IgD-negative memory B cell (primary cell): ENCODE measurements around the gene CCNJ. TPM values are rescaled to one million over a fixed set of nuclear protein-coding genes. Genes with fewer than 3 reads are reported as not detected.
"Not testable (repeated sequence)": the region's sequence is repeated elsewhere in the genome, so short reads cannot be mapped to it uniquely, and the experiment has no call there.

Experiments
- H3K27ac Mint-ChIP-seq, 3 donors: one replicate each; pipeline ENCODE4 v1.8.0; 2020 to 2022; ENCODE audit warnings: mild to moderate bottlenecking in 3 of 3, mixed read lengths in 3 of 3, moderate library complexity in 1 of 3
- H3K27me3 Mint-ChIP-seq: one replicate; pipeline ENCODE4 v1.8.0; 2021; ENCODE audit warnings: mixed read lengths
- H3K36me3 Mint-ChIP-seq: one replicate; pipeline ENCODE4 v1.8.0; 2020; ENCODE audit warnings: mild to moderate bottlenecking, mixed read lengths
- H3K4me1 Mint-ChIP-seq, 3 donors: one replicate each; pipeline ENCODE4 v1.8.0; 2020 to 2022; ENCODE audit warnings: mixed read lengths in 3 of 3, mild to moderate bottlenecking in 1 of 3
- H3K4me3 Mint-ChIP-seq, 4 donors: one replicate each; pipeline ENCODE4 v1.8.0; 2020 to 2022; ENCODE audit warnings: mild to moderate bottlenecking in 4 of 4, mixed read lengths in 4 of 4, moderate library complexity in 3 of 4
- H3K9me3 Mint-ChIP-seq, 3 donors: one replicate each; pipeline ENCODE4 v1.8.0; 2020 to 2021; ENCODE audit warnings: mixed read lengths in 3 of 3, mild to moderate bottlenecking in 1 of 3
- polyA plus RNA-seq: library from polyadenylated mRNA; unstranded; fragments of 300-500 nt; fragmentation: Illumina TruSeq; gene quantifications from one replicate; pipeline ENCODE4 v1.2.3, GENCODE V29; 2021

The CCNJ gene, protein sequence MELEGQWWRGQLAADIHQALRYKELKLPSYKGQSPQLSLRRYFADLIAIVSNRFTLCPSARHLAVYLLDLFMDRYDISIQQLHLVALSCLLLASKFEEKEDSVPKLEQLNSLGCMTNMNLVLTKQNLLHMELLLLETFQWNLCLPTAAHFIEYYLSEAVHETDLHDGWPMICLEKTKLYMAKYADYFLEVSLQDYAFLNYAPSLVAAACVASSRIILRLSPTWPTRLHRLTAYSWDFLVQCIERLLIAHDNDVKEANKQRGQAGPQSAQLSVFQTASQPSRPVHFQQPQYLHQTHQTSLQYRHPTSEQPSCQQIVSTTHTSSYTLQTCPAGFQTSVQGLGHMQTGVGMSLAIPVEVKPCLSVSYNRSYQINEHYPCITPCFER
- 1.1 TPM for polyA plus RNA-seq

DNA sequence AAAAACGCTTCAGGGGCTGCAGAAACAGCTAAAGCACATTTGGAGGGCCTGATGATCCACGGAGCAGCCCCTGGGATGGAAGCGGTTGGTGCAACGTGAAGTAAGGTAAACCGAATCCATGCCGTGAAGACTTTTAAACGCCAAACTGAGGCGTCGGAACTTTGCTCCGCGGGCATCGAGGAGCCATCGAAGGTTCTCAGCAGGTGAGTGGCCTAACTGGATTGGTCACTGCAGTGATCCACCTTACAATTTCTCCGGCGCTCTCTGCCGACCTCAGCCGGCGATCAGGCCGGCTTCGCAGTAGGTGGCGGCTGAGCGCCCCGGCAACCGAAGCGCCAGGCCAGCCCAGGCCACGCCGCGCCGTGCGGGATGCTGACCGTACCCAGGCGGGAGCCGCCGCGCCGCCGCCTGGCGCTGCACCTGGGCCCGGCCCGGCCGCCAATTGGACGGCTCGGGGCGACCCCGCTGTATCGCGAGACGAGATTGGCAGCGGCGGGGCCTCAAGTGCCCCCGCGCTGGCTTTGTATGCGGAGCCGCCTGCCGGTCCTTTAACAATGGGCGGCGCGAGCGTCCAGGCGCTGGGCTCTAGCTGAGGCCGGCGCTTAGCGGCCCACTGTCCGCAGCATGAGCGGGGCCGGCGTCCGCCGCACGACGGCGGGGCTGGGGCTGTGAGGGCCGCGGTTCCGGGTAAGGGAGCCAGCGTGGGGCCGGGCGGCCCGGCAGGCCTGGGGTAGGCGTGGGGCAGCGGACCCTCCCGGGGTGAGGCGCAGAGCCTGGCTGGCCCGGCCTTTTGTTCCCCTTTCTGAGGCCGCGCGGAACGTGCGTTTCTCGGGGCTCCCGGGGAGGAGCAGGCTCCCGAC is at the start of gene CCNJ:
CCNJ (plus strand) TSS at position 551 of the 860 bp plus-strand sequence. CDS start 811 bp downstream, outside the sequence.
- Mint-ChIP-seq H3K4me1 (peaks cover 16 to 32% (median 30%) of the 10 kb centered on the region in 3 donors), H3K9me3 (no peaks in the 10 kb centered on the region), H3K4me3 (peak within 1 kb of the TSS; percentile 90 to 98 (median 96)), H3K27ac (peak within 1 kb of the TSS; percentile 87 to 94 (median 92)), H3K36me3 (peaks cover 7% of the 10 kb centered on the region), H3K27me3 (no peaks in the 10 kb centered on the region)

DNA sequence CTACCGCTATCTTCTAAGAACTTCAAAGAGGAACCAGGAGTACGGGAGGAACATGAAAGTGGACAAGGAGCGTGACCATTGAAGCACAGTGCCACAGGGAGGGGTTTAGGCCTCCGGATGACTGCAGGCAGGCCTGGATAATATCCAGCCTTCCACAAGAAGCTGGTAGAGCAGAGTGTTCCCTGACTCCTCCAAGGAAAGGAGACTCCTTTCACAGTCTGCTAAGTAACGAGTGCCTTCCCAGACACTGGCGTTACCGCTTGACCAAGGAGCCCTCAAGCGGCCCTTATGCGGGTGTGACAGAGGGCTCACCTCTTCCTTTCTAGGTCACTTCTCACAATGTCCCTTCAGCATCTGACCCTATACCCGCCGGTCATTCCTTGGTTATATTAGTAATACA is 49.0 kb upstream of the CCNJ start:
- not testable (repeated sequence) for H3K27ac Mint-ChIP-seq, H3K9me3 Mint-ChIP-seq, H3K36me3 Mint-ChIP-seq, H3K4me1 Mint-ChIP-seq, H3K27me3 Mint-ChIP-seq, H3K4me3 Mint-ChIP-seq

DNA sequence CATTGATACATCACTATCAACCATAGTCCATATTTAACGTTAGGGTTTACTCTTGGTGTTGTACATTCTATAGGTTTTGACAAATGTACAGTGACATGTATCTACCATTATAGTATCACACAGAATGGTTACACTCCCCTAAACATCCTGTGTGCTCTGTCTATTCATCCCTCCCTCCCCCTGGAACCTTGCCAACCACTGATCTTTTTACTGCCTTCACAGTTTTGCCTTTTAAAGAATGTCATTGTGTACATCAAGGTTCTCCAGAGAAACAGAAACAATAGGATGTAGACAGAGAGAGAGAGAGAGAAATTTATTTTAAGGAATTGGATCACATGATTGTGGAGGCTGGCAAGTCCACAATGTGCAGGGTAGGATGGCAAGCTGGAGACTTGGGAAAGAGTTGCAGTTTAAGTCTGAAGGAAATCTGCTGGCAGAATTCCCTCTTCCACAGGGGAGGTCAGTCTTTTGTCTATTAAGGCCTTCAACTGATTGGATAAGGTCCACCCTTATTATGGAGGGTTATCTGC is 45.1 kb upstream of the CCNJ start:
- Mint-ChIP-seq H3K27ac (peak overlapping the region in 1 of 3 donors; percentile 28), H3K9me3 (no peaks in the 10 kb centered on the region), H3K4me1 (peaks cover 4 to 5% (median 5%) of the 10 kb centered on the region in 3 donors), H3K36me3 (peaks cover 1% of the 10 kb centered on the region), H3K4me3 (no peak overlapping the region), H3K27me3 (no peaks in the 10 kb centered on the region)

DNA sequence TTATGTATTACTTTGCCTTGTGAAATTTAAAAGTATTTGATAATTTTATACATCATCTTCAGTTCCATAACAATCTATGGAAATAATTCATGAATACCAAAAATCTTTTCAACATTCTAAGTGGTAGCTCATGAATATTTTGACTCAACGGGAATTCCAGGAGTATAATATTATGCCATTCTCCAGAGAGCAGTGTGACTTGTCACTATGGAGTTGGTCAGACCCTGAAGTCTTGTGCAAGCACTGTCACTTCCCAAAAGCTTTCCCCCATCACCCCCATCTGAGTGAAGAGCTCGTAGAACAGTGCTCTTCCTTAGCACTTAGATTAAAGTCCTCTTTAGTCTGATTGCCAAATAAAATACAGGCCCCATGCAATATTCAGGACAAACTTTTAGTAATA is 29.4 kb upstream of the CCNJ start:
- no peak overlapping the region for H3K4me3 Mint-ChIP-seq
- no peaks in the 10 kb centered on the region for H3K36me3 Mint-ChIP-seq
- H3K9me3 Mint-ChIP-seq: no peaks in the 10 kb centered on the region
- H3K4me1 Mint-ChIP-seq: peaks cover 0 to 4% (median 1%) of the 10 kb centered on the region in 3 donors
- H3K27me3 Mint-ChIP-seq: no peaks in the 10 kb centered on the region
- no peak overlapping the region for H3K27ac Mint-ChIP-seq

DNA sequence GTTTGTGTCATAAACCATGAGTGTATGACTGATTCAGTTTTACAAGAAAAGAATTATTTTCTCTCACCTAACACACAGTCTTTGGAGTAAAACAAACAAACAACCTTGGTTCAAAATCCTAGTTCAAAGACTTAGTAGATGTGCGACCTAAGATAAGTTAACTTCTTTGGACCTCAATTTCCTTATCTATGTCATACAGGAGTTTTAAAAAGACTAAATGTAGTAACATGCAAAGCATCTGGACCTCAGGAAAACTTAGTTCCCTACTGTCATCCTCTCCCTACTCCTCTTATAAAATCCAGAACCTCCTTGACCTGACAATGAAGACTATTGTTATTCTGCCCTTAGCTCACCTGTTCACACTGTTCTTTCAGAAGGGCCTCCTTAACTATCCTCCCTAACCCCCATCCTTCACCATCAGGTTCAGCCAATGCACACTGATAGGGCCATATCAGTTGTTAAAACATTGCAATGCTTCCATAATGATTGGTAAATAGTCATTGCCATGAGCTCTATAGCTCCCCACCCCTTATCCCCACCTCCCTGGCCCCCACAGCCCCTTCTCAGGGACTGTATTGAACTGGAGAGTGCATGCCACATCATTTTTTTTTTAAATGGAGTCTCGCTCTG is 28.8 kb upstream of the CCNJ start:
- no peak overlapping the region for H3K4me3 Mint-ChIP-seq
- H3K9me3 Mint-ChIP-seq: no peaks in the 10 kb centered on the region
- H3K4me1 Mint-ChIP-seq: peaks cover 0 to 4% (median 1%) of the 10 kb centered on the region in 3 donors
- no peaks in the 10 kb centered on the region for H3K27me3 Mint-ChIP-seq
- no peak overlapping the region for H3K27ac Mint-ChIP-seq
- no peaks in the 10 kb centered on the region for H3K36me3 Mint-ChIP-seq

DNA sequence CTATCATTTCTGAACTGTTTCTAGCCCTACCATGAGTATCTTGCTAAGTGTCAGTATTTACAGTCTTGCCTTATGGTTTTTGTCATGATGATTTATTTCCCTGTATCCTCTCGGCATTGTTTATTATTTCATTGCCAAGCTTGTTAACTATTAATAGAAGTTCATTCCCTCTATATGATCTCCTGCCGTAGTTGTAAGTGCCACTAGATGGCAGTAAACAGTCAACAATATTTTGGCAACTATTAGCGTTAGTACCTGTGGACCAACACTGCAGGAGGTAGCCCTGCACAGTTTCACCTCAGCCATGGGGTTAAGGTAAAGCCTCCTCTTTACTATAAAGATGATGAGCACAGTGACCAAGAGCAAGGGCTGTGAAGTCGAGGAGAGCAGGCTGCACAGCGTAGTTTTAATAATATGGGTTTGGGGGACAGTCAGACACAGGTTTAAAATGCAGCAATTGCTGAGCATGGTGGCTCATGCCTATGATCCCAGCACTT is 26.1 kb upstream of the CCNJ start:
- Mint-ChIP-seq H3K4me1 (peaks cover 0 to 4% (median 1%) of the 10 kb centered on the region in 3 donors), H3K27ac (no peak overlapping the region), H3K4me3 (no peak overlapping the region), H3K9me3 (no peaks in the 10 kb centered on the region), H3K36me3 (no peaks in the 10 kb centered on the region), H3K27me3 (no peaks in the 10 kb centered on the region)

DNA sequence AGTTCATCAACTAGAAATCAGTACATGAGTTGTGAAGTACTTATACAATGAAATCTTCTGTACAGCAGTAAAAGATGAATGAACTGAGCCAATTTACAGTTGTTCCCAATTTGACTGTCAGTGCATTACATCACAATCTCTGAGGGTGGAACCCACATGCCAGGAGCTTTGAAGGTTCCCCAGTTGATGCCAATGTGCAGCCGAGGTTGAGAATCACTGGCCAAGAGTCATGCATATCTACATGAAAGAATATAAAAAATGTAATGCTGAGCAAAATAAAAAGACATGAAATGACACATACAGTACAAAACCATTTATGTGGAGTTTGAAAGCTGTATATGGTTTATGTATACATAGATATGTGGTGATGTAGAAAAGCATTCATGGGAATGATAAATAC is 22.1 kb upstream of the CCNJ start:
- H3K36me3 Mint-ChIP-seq: no peaks in the 10 kb centered on the region
- H3K4me1 Mint-ChIP-seq: peaks cover 0 to 4% (median 1%) of the 10 kb centered on the region in 3 donors
- peaks cover 0 to 2% (median 0%) of the 10 kb centered on the region in 3 donors for H3K9me3 Mint-ChIP-seq
- no peaks in the 10 kb centered on the region for H3K27me3 Mint-ChIP-seq
- no peak overlapping the region for H3K4me3 Mint-ChIP-seq
- H3K27ac Mint-ChIP-seq: no peak overlapping the region

DNA sequence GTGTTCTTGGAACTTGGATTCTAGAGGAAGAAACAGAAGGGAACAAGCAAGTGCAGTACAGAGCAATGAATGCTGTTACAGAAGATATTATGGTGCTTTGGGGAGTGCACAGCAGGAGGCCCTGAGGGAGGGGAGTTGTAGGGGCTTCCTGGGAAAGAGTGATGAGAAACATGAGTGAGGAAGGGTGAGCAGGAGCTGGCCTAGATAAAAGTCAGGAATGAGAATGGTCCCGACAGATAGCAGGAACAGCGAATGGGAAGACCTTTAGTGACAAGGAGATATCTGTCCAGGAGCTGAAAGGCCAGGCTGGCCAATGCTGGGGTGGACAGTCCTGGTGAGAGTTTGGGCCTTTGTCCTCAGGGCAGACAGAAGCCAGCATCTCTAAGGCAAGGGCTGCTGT is 20.6 kb upstream of the CCNJ start:
- Mint-ChIP-seq H3K27me3 (no peaks in the 10 kb centered on the region), H3K4me3 (no peak overlapping the region), H3K27ac (no peak overlapping the region), H3K36me3 (no peaks in the 10 kb centered on the region), H3K9me3 (peaks cover 0 to 3% (median 0%) of the 10 kb centered on the region in 3 donors), H3K4me1 (no peaks in the 10 kb centered on the region)

DNA sequence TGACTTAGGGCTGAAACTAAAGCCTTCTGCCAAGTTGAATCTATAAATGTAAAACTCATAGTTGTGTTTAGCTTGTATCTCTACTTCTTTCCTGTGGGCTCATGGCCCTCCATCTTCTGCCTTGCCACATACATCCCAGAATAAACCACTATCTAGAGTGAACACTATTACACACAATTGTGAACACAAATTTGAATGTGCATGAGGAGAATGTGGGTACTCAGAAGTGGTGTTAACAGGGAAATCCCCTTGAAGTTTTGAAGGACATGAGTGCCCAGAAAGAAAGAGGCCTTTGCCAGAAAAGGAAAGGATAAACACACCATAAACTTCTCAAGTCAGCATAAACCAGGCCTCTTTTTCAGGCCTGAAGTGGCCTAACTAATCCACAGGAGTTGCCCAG is 20.2 kb upstream of the CCNJ start:
- no peak overlapping the region for H3K27ac Mint-ChIP-seq
- H3K4me3 Mint-ChIP-seq: no peak overlapping the region
- no peaks in the 10 kb centered on the region for H3K36me3 Mint-ChIP-seq
- H3K27me3 Mint-ChIP-seq: no peaks in the 10 kb centered on the region
- peaks cover 0 to 3% (median 0%) of the 10 kb centered on the region in 3 donors for H3K9me3 Mint-ChIP-seq
- H3K4me1 Mint-ChIP-seq: no peaks in the 10 kb centered on the region

DNA sequence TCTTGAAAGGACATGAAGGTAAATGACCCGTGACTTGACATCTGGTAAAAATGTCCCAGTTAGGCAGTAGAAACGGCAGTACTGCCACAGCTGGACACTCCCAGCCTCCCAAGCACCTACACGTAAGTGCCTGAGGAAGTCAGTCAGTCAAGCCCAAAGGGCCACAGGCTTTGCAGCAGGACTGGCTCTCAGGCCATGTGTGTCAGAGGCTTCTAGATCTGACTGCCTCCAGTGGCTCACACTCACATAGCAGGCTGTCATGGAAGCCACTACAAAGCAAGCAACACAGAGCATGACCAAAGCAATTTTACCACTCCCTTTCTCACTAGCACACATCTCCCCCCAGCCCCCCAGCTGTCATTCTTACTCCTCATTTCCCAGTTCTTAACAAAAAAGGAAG is 17.8 kb upstream of the CCNJ start:
- no peak overlapping the region for H3K27ac Mint-ChIP-seq
- no peaks in the 10 kb centered on the region for H3K27me3 Mint-ChIP-seq
- no peaks in the 10 kb centered on the region for H3K4me1 Mint-ChIP-seq
- H3K36me3 Mint-ChIP-seq: peaks cover 3% of the 10 kb centered on the region
- H3K9me3 Mint-ChIP-seq: peaks cover 0 to 3% (median 0%) of the 10 kb centered on the region in 3 donors
- H3K4me3 Mint-ChIP-seq: no peak overlapping the region

DNA sequence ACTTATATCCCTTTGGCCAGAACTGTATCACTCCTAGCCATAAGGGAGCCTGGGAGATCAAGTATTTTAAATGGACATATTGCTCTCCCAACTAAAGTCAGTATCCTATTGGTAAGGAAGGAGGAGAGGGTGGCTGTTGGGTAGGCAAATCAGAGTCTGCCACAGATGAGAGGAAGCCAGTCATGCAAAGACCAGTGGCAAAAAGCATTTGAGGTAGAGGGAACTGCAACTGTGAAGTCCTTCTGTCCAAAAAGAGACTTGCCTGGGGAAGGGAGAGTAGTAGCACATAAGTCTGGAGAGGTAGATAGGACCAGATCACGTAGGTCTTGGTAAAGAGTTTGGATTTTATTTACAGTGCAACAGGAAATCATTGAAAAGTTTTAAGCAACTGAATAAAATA is 8.8 kb upstream of the CCNJ start:
- H3K4me1 Mint-ChIP-seq: peaks cover 3 to 8% (median 6%) of the 10 kb centered on the region in 3 donors
- peaks cover 5% of the 10 kb centered on the region for H3K36me3 Mint-ChIP-seq
- H3K9me3 Mint-ChIP-seq: no peaks in the 10 kb centered on the region
- H3K27me3 Mint-ChIP-seq: peaks cover 1% of the 10 kb centered on the region
- H3K4me3 Mint-ChIP-seq: no peak overlapping the region
- H3K27ac Mint-ChIP-seq: no peak overlapping the region

DNA sequence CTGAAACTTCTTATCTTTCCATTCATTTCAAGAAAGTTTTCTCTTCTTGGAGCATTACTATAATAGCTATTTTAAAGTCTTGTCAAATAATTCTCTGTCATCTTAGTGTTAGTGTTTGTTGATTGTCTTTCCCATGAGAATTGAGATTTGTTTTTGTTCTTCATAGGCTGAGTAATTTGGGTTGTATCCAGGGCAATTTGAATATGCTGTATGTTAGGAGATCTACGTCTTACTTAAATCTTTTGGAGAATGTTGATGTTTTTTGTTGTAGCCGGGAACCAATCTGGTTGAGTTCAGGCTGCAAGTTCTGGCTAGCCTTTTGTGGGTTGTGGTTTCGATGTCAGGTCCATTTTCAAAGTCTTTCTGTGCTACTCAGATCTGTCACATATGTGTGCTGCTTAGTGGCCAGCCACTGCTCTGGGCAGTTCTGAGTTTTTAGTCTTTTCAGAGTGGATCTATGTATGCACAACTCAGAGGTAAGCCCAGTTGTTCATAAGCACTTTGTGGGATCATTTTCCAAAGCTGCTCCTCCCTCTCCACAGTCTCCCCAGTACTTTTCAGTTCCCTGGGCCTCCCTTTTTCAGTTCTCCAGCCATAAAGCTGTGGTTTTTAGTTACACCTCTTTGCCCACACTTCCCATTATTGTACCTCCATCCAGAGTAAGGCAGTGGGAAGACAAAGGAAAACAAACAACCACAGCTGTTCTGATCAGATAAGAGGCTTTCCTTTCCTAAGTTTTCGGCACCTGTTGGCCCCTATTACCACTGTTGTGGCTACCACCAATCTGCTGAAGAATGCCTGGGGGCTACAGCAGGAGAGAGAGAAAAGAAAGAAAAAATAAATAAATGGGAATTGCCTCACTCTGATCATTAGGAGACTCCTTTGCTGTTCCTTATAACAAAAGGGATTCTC is 4.7 kb upstream of the CCNJ start:
- Mint-ChIP-seq H3K4me1 (peaks cover 8 to 9% (median 9%) of the 10 kb centered on the region in 3 donors), H3K9me3 (no peaks in the 10 kb centered on the region), H3K27me3 (peaks cover 1% of the 10 kb centered on the region), H3K27ac (no peak overlapping the region), H3K4me3 (no peak overlapping the region), H3K36me3 (peaks cover 9% of the 10 kb centered on the region)

DNA sequence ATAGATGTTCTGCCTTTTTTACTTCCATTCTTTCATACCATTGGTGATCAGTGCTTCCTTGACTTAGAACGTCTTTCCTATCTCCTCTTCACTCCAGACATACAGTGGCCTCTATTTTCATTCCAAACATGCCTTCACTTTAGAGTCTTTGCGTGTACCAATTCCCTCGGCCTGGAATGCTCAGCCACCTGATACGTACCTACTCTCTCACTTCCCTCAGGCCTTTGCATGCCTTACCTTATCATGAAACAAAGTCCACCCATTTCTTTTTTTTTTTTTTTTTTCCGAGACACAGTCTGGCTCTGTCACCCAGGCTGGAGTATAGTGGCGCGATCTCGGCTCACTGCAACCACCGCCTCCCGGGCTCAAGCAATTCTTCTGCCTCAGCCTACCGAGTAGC is 2.2 kb upstream of the CCNJ start:
- peaks cover 9% of the 10 kb centered on the region for H3K36me3 Mint-ChIP-seq
- peak overlapping the region in 2 of 4 donors; percentile 28 to 42 for H3K4me3 Mint-ChIP-seq
- no peaks in the 10 kb centered on the region for H3K9me3 Mint-ChIP-seq
- no peaks in the 10 kb centered on the region for H3K27me3 Mint-ChIP-seq
- no peak overlapping the region for H3K27ac Mint-ChIP-seq
- H3K4me1 Mint-ChIP-seq: peaks cover 11 to 21% (median 17%) of the 10 kb centered on the region in 3 donors
